Measurements from ENCODE around the gene ZNF446.
A peak's percentile ranks its signal among the peaks of the same experiment; 100 is the strongest.
"Not testable (repeated sequence)": the region's sequence is repeated elsewhere in the genome, so short reads cannot be mapped to it uniquely, and the experiment has no call there.

The ZNF446 gene

GRCh38 chr19:58498316-58499020, 22.3 kb downstream of the ZNF446 start:
- Histone ChIP-seq H2AFZ (ENCODE audit: low read length) (no peak overlapping the region), H3K27ac (ENCODE audit: low read depth, low read length, poor library complexity, severe bottlenecking) (peak overlapping the region; percentile 49), H3K79me2 (ENCODE audit: insufficient read depth, low read length) (no peaks in the 10 kb centered on the region), H3K4me2 (ENCODE audit: low read length) (peak overlapping the region; percentile 94), H3K27me3 (ENCODE audit: insufficient read depth, low read length) (no peaks in the 10 kb centered on the region), H3F3A (ENCODE audit: insufficient read depth, low read length) (no peaks in the 10 kb centered on the region), H3K4me3 (ENCODE audit: low read depth, low read length, poor library complexity, severe bottlenecking) (peak overlapping the region; percentile 77), H4K20me1 (ENCODE audit: insufficient read depth, low read length) (no peaks in the 10 kb centered on the region), H3K9ac (ENCODE audit: low read length) (peak overlapping the region; percentile 79), H3K4me1 (ENCODE audit: insufficient read depth, low read length, severe bottlenecking) (peaks cover 24% of the 10 kb centered on the region), H3K36me3 (ENCODE audit: insufficient read depth, low read length) (no peaks in the 10 kb centered on the region), H3K9me3 (ENCODE audit: low read length) (no peaks in the 10 kb centered on the region), H3K9me2 (ENCODE audit: low read depth, low read length) (no peaks in the 10 kb centered on the region)
- TF ChIP-seq, protein P1, sequence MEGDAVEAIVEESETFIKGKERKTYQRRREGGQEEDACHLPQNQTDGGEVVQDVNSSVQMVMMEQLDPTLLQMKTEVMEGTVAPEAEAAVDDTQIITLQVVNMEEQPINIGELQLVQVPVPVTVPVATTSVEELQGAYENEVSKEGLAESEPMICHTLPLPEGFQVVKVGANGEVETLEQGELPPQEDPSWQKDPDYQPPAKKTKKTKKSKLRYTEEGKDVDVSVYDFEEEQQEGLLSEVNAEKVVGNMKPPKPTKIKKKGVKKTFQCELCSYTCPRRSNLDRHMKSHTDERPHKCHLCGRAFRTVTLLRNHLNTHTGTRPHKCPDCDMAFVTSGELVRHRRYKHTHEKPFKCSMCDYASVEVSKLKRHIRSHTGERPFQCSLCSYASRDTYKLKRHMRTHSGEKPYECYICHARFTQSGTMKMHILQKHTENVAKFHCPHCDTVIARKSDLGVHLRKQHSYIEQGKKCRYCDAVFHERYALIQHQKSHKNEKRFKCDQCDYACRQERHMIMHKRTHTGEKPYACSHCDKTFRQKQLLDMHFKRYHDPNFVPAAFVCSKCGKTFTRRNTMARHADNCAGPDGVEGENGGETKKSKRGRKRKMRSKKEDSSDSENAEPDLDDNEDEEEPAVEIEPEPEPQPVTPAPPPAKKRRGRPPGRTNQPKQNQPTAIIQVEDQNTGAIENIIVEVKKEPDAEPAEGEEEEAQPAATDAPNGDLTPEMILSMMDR (IDR thresholded peaks at IDR 0.05; ENCODE audit: low read length) = no peak
- TF ChIP-seq EZH2 (IDR thresholded peaks at IDR 0.05; ENCODE audit: borderline replicate concordance, low read length) = no peak

GRCh38 chr19:58499021-58499927, 23.1 kb downstream of the ZNF446 start:
- H2AFZ ChIP-seq (ENCODE audit: low read length) = peak overlapping the region; percentile 43; the same call in 1 of the 2 replicates
- H3K36me3 ChIP-seq (ENCODE audit: insufficient read depth, low read length) = no peaks in the 10 kb centered on the region
- H3K9me2 ChIP-seq (ENCODE audit: low read depth, low read length) = no peaks in the 10 kb centered on the region
- H4K20me1 ChIP-seq (ENCODE audit: insufficient read depth, low read length) = no peaks in the 10 kb centered on the region
- H3K4me1 ChIP-seq (ENCODE audit: insufficient read depth, low read length, severe bottlenecking) = peaks cover 24% of the 10 kb centered on the region
- H3K9ac ChIP-seq (ENCODE audit: low read length) = peak overlapping the region; percentile 79
- H3K4me2 ChIP-seq (ENCODE audit: low read length) = peak overlapping the region; percentile 94
- peak overlapping the region; percentile 77 for H3K4me3 ChIP-seq (ENCODE audit: low read depth, low read length, poor library complexity, severe bottlenecking)
- no peak for TF ChIP-seq EZH2 (IDR thresholded peaks at IDR 0.05; ENCODE audit: borderline replicate concordance, low read length)
- TF ChIP-seq, protein P1 (IDR thresholded peaks at IDR 0.05; ENCODE audit: low read length) = peak; percentile 39; the same call in 1 of the 2 replicates
- peak overlapping the region; percentile 49 for H3K27ac ChIP-seq (ENCODE audit: low read depth, low read length, poor library complexity, severe bottlenecking)
- no peaks in the 10 kb centered on the region for H3K27me3 ChIP-seq (ENCODE audit: insufficient read depth, low read length)
- H3K9me3 ChIP-seq (ENCODE audit: low read length) = no peaks in the 10 kb centered on the region
- H3F3A ChIP-seq (ENCODE audit: insufficient read depth, low read length) = no peaks in the 10 kb centered on the region
- no peaks in the 10 kb centered on the region for H3K79me2 ChIP-seq (ENCODE audit: insufficient read depth, low read length)

- Histone ChIP-seq H3K27ac (ENCODE audit: low read depth, low read length, poor library complexity, severe bottlenecking) (no peak overlapping the region), H3K36me3 (ENCODE audit: insufficient read depth, low read length) (no peaks in the 10 kb centered on the region), H3F3A (ENCODE audit: insufficient read depth, low read length) (no peaks in the 10 kb centered on the region), H3K9me3 (ENCODE audit: low read length) (no peaks in the 10 kb centered on the region), H3K4me2 (ENCODE audit: low read length) (no peak overlapping the region), H4K20me1 (ENCODE audit: insufficient read depth, low read length) (no peaks in the 10 kb centered on the region), H3K79me2 (ENCODE audit: insufficient read depth, low read length) (no peaks in the 10 kb centered on the region), H3K4me1 (ENCODE audit: insufficient read depth, low read length, severe bottlenecking) (peaks cover 24% of the 10 kb centered on the region), H3K9ac (ENCODE audit: low read length) (no peak overlapping the region), H3K4me3 (ENCODE audit: low read depth, low read length, poor library complexity, severe bottlenecking) (no peak overlapping the region), H3K27me3 (ENCODE audit: insufficient read depth, low read length) (no peaks in the 10 kb centered on the region), H3K9me2 (ENCODE audit: low read depth, low read length) (no peaks in the 10 kb centered on the region), H2AFZ (ENCODE audit: low read length) (no peak overlapping the region)
- no peak for TF ChIP-seq EZH2 (IDR thresholded peaks at IDR 0.05; ENCODE audit: borderline replicate concordance, low read length)
- TF ChIP-seq, protein P1 (IDR thresholded peaks at IDR 0.05; ENCODE audit: low read length) = no peak
Measured at GRCh38 chr19:58500242-58500641, 24.1 kb downstream of the ZNF446 start.

GRCh38 chr19:58507602-58508223, 31.6 kb downstream of the ZNF446 start:
- H3K9me3 ChIP-seq (ENCODE audit: low read length); H2AFZ ChIP-seq (ENCODE audit: low read length); H3K4me3 ChIP-seq (ENCODE audit: low read depth, low read length, poor library complexity, severe bottlenecking); H4K20me1 ChIP-seq (ENCODE audit: insufficient read depth, low read length); H3K27ac ChIP-seq (ENCODE audit: low read depth, low read length, poor library complexity, severe bottlenecking); H3K79me2 ChIP-seq (ENCODE audit: insufficient read depth, low read length); H3F3A ChIP-seq (ENCODE audit: insufficient read depth, low read length); H3K36me3 ChIP-seq (ENCODE audit: insufficient read depth, low read length); H3K4me1 ChIP-seq (ENCODE audit: insufficient read depth, low read length, severe bottlenecking); H3K27me3 ChIP-seq (ENCODE audit: insufficient read depth, low read length); H3K4me2 ChIP-seq (ENCODE audit: low read length); H3K9me2 ChIP-seq (ENCODE audit: low read depth, low read length); H3K9ac ChIP-seq (ENCODE audit: low read length): not testable (repeated sequence)

Data from OCI-LY1 (cell line).